Tibial nerve (tissue), 4 donors: ENCODE measurements around the gene PRRG3.

Source experiments
- CTCF ChIP-seq, 5 experiments: fragments of 200-600 bp in 3 of 5; fragments of 450-650 bp in 2 of 5; sonication (generic) in 3 of 5; IDR thresholded peaks; one replicate each; pipeline ENCODE4 v1.5.1; 2016 to 2019; ENCODE audit warnings: antibody characterized with exemption in 5 of 5, mild to moderate bottlenecking in 3 of 5, moderate library complexity in 2 of 5
- EP300 ChIP-seq, 2 donors: sonication (generic); formaldehyde crosslinking; IDR thresholded peaks; one replicate each; pipeline ENCODE4 v1.6.1; 2017; ENCODE audit warnings: antibody characterized with exemption in 2 of 2, mild to moderate bottlenecking in 1 of 2
- POLR2A ChIP-seq, 2 donors: fragments of 450-650 bp; IDR thresholded peaks; one replicate each; pipeline ENCODE4 v1.6.1; 2017; ENCODE audit warnings: antibody characterized with exemption in 2 of 2, mild to moderate bottlenecking in 2 of 2, moderate library complexity in 2 of 2

GRCh38 chrX:151688695-151689094, 6.6 kb upstream of the PRRG3 start:
- TF ChIP-seq CTCF (IDR thresholded peaks at IDR 0.05): no peak
- no peak for TF ChIP-seq EP300 (IDR thresholded peaks at IDR 0.05)
- no peak for TF ChIP-seq POLR2A (IDR thresholded peaks at IDR 0.05)
